ENCODE data around the gene GNB1L. TPM values are rescaled to one million over a fixed set of nuclear protein-coding genes. Genes with fewer than 3 reads are reported as not detected.

The GNB1L gene
- total RNA-seq, 1 experiment from 2014 or later: 18.0 TPM

- no peak for TF ChIP-seq STAT6 (CRISPR knock-in tag; conservative IDR thresholded peaks at IDR 0.05; ENCODE audit: low read depth)
- no peak for TF ChIP-seq SP1 (CRISPR knock-in tag; conservative IDR thresholded peaks at IDR 0.05)
- no peak for TF ChIP-seq RORB (CRISPR knock-in tag; IDR thresholded peaks at IDR 0.05)
- no peak for TF ChIP-seq GRHL2 (CRISPR knock-in tag; IDR thresholded peaks at IDR 0.05; ENCODE audit: insufficient replicate concordance, severe bottlenecking)
- no peak for TF ChIP-seq JAZF1 (CRISPR knock-in tag; IDR thresholded peaks at IDR 0.05)
- TF ChIP-seq CREB1 (CRISPR knock-in tag; IDR thresholded peaks at IDR 0.05): no peak
- TF ChIP-seq ESRRA (CRISPR knock-in tag; IDR thresholded peaks at IDR 0.05; ENCODE audit: borderline replicate concordance): no peak
- TF ChIP-seq RELA (CRISPR knock-in tag; IDR thresholded peaks at IDR 0.05; ENCODE audit: borderline replicate concordance): no peak
- TF ChIP-seq SMAD4 (CRISPR knock-in tag; IDR thresholded peaks at IDR 0.05): no peak
- TF ChIP-seq TEAD4 (CRISPR knock-in tag; IDR thresholded peaks at IDR 0.05): no peak
- peak; percentile 8 for DNase-seq (ENCODE audit: low spot score)
- H3K4me3 Mint-ChIP-seq: no peak overlapping the region
Measured at GRCh38 chr22:19878461-19879245, 24.0 kb upstream of the GNB1L start.

GRCh38 chr22:19877626-19878339, 23.1 kb upstream of the GNB1L start:
- Mint-ChIP-seq H3K4me3 (no peak overlapping the region), H3K4me1 (peaks cover 30% of the 10 kb centered on the region), H3K36me3 (no peaks in the 10 kb centered on the region), H3K9me3 (no peaks in the 10 kb centered on the region), H3K27ac (0 out of 2 replicates have a peak overlapping the region, but pooled peaks have one; percentile 19), H3K27me3 (ENCODE audit: low read depth) (no peaks in the 10 kb centered on the region; the same call in 1 of the 2 replicates)
- ChIA-PET POLR2A (no interaction called here), CTCF (no interaction called here)
- TF ChIP-seq GABPB1 (CRISPR knock-in tag; IDR thresholded peaks at IDR 0.05): no peak
- TF ChIP-seq RORB (CRISPR knock-in tag; IDR thresholded peaks at IDR 0.05): no peak
- TF ChIP-seq, protein P1, sequence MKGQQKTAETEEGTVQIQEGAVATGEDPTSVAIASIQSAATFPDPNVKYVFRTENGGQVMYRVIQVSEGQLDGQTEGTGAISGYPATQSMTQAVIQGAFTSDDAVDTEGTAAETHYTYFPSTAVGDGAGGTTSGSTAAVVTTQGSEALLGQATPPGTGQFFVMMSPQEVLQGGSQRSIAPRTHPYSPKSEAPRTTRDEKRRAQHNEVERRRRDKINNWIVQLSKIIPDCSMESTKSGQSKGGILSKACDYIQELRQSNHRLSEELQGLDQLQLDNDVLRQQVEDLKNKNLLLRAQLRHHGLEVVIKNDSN (CRISPR knock-in tag; IDR thresholded peaks at IDR 0.05): no peak
- no peak for ATAC-seq
- peak; percentile 9 for DNase-seq (ENCODE audit: low spot score)

More at GRCh38 chr22:19878461-19879245, 24.0 kb upstream of the GNB1L start:
- ATAC-seq: no peak
- Mint-ChIP-seq H3K36me3 (no peaks in the 10 kb centered on the region), H3K27me3 (ENCODE audit: low read depth) (no peaks in the 10 kb centered on the region; the same call in 1 of the 2 replicates), H3K9me3 (no peaks in the 10 kb centered on the region), H3K4me1 (peaks cover 30% of the 10 kb centered on the region), H3K27ac (peak overlapping the region; percentile 31)
- ChIA-PET CTCF (interaction anchor here (1.1 to 1.3 kb wide), 2 partner anchors 12 to 148 kb away, joined by 3 to 4 read pairs; no protein-coding TSS in a partner anchor), POLR2A (no interaction called here)

- ChIA-PET CTCF (interaction anchor here (0.6 kb wide), 1 partner anchor 79 kb away, joined by 4 read pairs; no protein-coding TSS in a partner anchor), POLR2A (no interaction called here)
- peaks cover 25% of the 10 kb centered on the region for H3K4me1 Mint-ChIP-seq
- no peak overlapping the region for H3K4me3 Mint-ChIP-seq
- H3K9me3 Mint-ChIP-seq: no peaks in the 10 kb centered on the region
- H3K36me3 Mint-ChIP-seq: no peaks in the 10 kb centered on the region
- DNase-seq (ENCODE audit: low spot score): peak; percentile 9
- 0 out of 2 replicates have a peak overlapping the region, but pooled peaks have one; percentile 19 for H3K27ac Mint-ChIP-seq
- no peaks in the 10 kb centered on the region; the same call in 1 of the 2 replicates for H3K27me3 Mint-ChIP-seq (ENCODE audit: low read depth)
- ATAC-seq: no peak
- TF ChIP-seq SOX15 (CRISPR knock-in tag; IDR thresholded peaks at IDR 0.05): no peak
- no peak for TF ChIP-seq E2F4 (CRISPR knock-in tag; IDR thresholded peaks at IDR 0.05; ENCODE audit: borderline replicate concordance, low read depth)
- no peak for TF ChIP-seq CREB1 (CRISPR knock-in tag; IDR thresholded peaks at IDR 0.05)
- no peak for TF ChIP-seq NFE2L1 (CRISPR knock-in tag; IDR thresholded peaks at IDR 0.05)
- no peak for TF ChIP-seq ZNF671 (CRISPR knock-in tag; IDR thresholded peaks at IDR 0.05)
- TF ChIP-seq TP53 (CRISPR knock-in tag; IDR thresholded peaks at IDR 0.05): no peak
- TF ChIP-seq TEAD1 (CRISPR knock-in tag; IDR thresholded peaks at IDR 0.05): no peak
- no peak for TF ChIP-seq ELF4 (CRISPR knock-in tag; IDR thresholded peaks at IDR 0.05; ENCODE audit: low read depth)
- TF ChIP-seq GABPB1 (CRISPR knock-in tag; IDR thresholded peaks at IDR 0.05): no peak
- no peak for TF ChIP-seq NR1H2 (CRISPR knock-in tag; IDR thresholded peaks at IDR 0.05)
- no peak for TF ChIP-seq CDX4 (CRISPR knock-in tag; IDR thresholded peaks at IDR 0.05; ENCODE audit: borderline replicate concordance)
- no peak for TF ChIP-seq SP1 (CRISPR knock-in tag; conservative IDR thresholded peaks at IDR 0.05)
- no peak for TF ChIP-seq E2F5 (CRISPR knock-in tag; IDR thresholded peaks at IDR 0.05)
Measured at GRCh38 chr22:19876941-19877625, 22.4 kb upstream of the GNB1L start.

All from WTC11 (cell line).